ENCODE results near the gene NR4A3.
A peak's percentile ranks its signal among the peaks of the same experiment; 100 is the strongest.

DNA sequence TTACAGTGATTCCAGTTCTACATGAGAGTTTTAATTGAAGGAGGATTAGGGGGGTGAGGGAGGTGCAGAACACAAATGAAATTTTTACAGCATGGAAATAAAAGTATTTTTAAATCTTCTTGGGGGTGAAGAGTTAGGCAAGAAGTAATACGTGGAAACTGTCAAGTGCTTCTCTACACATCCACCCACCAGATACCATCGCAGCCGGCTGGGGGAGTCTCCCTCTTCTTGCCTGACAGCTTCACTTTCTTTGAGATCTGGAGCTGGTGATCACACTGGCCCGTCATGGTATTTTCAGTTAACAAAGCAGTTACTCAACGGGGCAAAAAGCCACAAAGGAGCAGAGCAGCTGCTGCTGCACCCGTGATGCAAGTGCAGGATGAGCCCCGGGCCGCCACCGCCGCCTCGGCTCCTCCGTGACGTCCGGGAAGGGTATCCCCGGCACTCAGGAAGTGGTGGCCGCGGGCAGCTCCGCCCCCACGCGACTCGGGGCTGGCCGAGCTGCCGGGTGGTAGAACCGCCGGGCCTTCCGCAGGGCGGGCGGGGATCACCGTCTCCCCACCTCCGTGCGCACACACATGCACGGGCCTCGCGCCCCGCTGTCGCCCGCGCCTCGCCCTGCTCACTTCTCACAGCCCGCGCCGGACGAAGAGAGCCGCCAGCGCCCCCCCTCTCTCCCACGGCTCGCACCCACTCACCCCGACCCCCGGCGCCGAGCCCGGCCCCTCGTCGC, 2.4 kb upstream of the NR4A3 start:
- peak; percentile 91 to 95 (median 91) for TF ChIP-seq POLR2AphosphoS5 (IDR thresholded peaks at IDR 0.05)
- peak in 3 of 11 experiments; percentile 8 to 15 (median 15) for TF ChIP-seq CTCF (IDR thresholded peaks at IDR 0.05 in 8 of 11, conservative IDR thresholded peaks at IDR 0.05 in 3 of 11)
- TF ChIP-seq POLR2A (IDR thresholded peaks at IDR 0.05) = peak; percentile 49 to 82 (median 59)
